GM21367 (cell line): Measurements from ENCODE around the gene MAP1B.

Experiments
- ATAC-seq: cut with Tn5 transposase; IDR thresholded peaks from one replicate; pipeline ENCODE4 v1.9.1; 2021; ENCODE audit not compliant: unreplicated experiment

The MAP1B gene

DNA sequence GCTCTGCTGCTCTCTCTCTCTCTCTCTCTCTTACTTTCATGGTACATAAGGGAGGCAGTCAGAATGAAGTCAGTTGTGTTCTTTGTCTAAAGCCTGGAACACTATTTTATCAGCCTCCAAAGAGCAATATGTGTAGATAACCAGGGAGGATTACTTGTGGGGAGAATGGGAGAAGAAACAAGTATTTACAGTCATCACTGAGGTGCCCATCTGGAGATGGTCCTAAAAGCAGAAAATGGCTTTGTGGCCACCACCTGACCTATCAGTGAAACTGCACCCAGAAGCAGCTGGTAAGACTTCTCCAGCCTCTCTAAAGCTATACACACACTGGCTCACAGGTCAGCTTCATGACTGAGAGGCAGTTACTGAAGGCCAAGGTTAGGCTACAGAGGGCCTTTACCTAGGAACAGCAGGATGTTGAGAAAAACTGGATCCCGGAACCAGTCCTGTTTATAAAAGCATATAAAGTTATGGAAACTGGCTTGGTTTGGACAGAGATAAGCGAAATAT lies 137.6 kb downstream of the MAP1B start:
- peak; percentile 82 for ATAC-seq

GRCh38 chr5:72245546-72245945 lies 138.3 kb downstream of the MAP1B start:
- no peak for ATAC-seq

DNA sequence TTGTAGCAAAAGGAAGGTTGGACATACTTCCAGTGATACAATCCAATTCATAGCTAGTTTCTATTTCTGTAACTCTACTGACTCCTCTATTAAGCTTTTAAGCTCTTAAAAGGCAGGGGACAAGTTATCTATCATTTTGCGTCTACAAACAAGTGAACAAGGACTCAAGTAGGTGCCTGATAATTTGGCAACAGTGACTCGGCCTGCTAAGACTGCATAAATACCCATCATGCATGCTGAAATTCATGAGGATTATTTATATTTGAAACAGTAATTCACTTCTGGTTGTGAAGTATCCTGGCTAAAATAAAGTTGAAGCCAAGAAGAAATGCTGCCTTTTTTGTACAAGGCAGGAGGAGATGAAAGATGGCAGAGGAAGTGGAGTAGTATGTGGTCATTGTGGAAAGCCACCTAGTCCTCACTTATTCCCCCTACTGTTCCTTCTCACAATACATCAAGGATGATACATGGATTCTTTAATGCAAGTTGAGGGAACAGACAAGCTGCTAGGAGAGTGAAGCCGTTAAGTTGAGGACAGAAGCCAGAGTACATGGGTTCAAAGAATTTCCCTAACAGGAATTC lies 138.8 kb downstream of the MAP1B start:
- ATAC-seq = no peak

- ATAC-seq = no peak
Observed at GRCh38 chr5:72246954-72247442, 139.7 kb downstream of the MAP1B start.

DNA sequence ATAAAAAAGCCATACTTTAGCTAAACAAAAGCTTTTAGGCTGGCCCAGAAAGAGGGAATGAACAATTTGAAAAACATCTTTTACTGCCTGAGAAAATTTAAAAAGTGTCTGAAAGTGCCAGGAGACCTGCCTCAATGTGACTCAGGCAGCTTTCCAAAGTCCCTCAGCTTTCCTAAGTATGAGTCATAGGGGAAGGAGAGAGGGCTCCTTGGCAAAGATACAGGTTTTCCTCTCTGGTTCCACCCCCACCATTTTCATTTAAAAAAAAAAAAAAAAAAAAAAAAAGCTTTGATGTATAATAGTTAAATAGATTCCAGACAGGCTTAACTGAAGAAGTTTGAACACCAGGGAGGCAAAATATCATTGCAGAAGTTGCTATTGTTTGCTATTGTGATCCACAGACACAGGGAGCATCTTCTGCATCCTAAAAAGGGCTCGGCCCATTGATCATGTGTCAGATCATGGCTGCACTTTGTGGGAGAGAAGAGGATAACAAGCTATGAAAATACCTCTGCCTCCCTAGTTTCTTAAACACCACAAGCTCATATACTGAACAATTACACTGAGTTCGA lies 141.2 kb downstream of the MAP1B start:
- ATAC-seq = no peak

GRCh38 chr5:72251386-72251785 lies 144.1 kb downstream of the MAP1B start:
- ATAC-seq = no peak

GRCh38 chr5:72252008-72252407 lies 144.7 kb downstream of the MAP1B start:
- no peak for ATAC-seq

DNA sequence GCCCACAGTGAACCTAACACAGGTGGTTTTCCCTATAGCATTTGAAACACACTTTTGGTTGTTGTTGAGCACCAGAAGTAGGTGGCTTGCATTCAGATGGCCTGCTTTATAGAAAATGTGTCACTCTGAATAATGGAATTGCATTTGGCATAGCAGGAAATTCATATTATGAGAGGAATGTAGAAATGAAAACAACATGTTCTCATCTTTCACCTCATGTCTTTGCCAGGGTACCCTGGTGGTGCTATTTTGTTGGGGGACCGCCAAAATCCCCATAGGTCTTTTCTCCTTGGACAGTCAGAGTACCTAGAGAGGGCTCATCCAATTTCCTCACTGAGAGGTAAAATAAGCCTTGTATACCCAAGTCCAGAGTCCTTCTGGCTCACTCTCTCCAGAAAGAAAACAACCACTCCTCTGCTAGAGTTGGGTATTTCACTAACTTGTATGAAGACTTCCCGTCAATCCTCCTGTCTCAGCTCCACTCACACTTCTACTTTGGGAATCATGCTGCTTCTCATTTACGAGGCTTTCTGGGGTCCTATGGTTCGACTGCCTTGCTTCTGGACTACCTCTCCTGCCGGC lies 145.4 kb downstream of the MAP1B start:
- ATAC-seq = no peak

DNA sequence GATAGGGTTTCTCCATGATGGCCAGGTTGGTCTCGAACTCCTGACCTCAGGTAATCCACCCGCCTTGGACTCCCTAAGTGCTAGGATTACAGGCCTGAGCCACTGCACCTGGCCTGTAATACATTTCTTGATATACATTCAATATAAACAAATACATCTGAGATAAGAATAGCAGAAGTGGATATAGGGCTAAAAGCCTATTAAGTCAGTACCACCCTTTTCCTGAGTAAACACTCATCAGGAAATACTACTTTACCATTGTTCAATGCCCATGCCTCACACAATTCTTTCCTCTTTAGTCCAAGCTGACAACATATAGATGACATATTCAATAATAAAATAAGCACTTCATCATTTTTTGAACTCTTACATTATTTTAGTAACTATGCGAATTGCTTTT lies 148.0 kb downstream of the MAP1B start:
- no peak for ATAC-seq

GRCh38 chr5:72255670-72256069 lies 148.4 kb downstream of the MAP1B start:
- no peak for ATAC-seq

GRCh38 chr5:72256536-72256935 lies 149.3 kb downstream of the MAP1B start:
- no peak for ATAC-seq
